NCI-H2029 treated with DMSO at 0.1 percent for 48 hours (cell line): ENCODE results near the gene ATP10A.

Experiments used
- DNase-seq: peaks from one replicate; lab custom pipeline; 2025; lab: John Stamatoyannopoulos, UW

ATP10A gene

GRCh38 chr15:25863111-25863967 is at the start of gene ATP10A:
TSS of gene ATP10A (minus strand) at chr15:25863327. CDS start at chr15:25863096, 231 bp downstream.
- no peak for DNase-seq

GRCh38 chr15:25912035-25912434 is 48.9 kb upstream of the ATP10A start:
- DNase-seq: no peak

GRCh38 chr15:25910832-25911231 is 47.7 kb upstream of the ATP10A start:
- no peak for DNase-seq

GRCh38 chr15:25909806-25910205 is 46.7 kb upstream of the ATP10A start:
- no peak for DNase-seq

- DNase-seq: no peak
Measured at GRCh38 chr15:25909325-25909724, 46.2 kb upstream of the ATP10A start.

GRCh38 chr15:25905140-25905539 is 42.0 kb upstream of the ATP10A start:
- DNase-seq: no peak

GRCh38 chr15:25903024-25903581 is 40.0 kb upstream of the ATP10A start:
- no peak for DNase-seq

- no peak for DNase-seq
Measured at GRCh38 chr15:25901811-25902605, 38.9 kb upstream of the ATP10A start.

GRCh38 chr15:25900901-25901300 is 37.8 kb upstream of the ATP10A start:
- no peak for DNase-seq

- no peak for DNase-seq
Measured at GRCh38 chr15:25900431-25900830, 37.3 kb upstream of the ATP10A start.

GRCh38 chr15:25899870-25900269 is 36.7 kb upstream of the ATP10A start:
- DNase-seq: no peak

- DNase-seq: no peak
Measured at GRCh38 chr15:25897658-25898057, 34.5 kb upstream of the ATP10A start.

GRCh38 chr15:25894371-25894902 is 31.3 kb upstream of the ATP10A start:
- DNase-seq: no peak

- DNase-seq: no peak
Measured at GRCh38 chr15:25893596-25893995, 30.5 kb upstream of the ATP10A start.

GRCh38 chr15:25892126-25892525 is 29.0 kb upstream of the ATP10A start:
- no peak for DNase-seq

GRCh38 chr15:25891081-25891480 is 28.0 kb upstream of the ATP10A start:
- DNase-seq: no peak

- DNase-seq: no peak
Measured at GRCh38 chr15:25890529-25890928, 27.4 kb upstream of the ATP10A start.

- DNase-seq: no peak
Measured at GRCh38 chr15:25887870-25888269, 24.7 kb upstream of the ATP10A start.

GRCh38 chr15:25886498-25887140 is 23.5 kb upstream of the ATP10A start:
- no peak for DNase-seq

GRCh38 chr15:25884370-25884769 is 21.2 kb upstream of the ATP10A start:
- no peak for DNase-seq

GRCh38 chr15:25883463-25884259 is 20.5 kb upstream of the ATP10A start:
- DNase-seq: no peak
